Transverse colon (tissue), 4 donors: Measurements from ENCODE around the gene TMEM205. TPM values are rescaled to one million over a fixed set of nuclear protein-coding genes. Genes with fewer than 3 reads are reported as not detected.

Experiments
- DNase-seq: peaks from one replicate; pipeline ENCODE4 v3.0.0-alpha.2; 2019
- H3K27ac ChIP-seq, 4 donors: fragments of 200-600 bp; sonication (generic); 2 replicates each; pipeline ENCODE4 v1.5.1; 2016 to 2018; ENCODE audit warnings: inconsistent platforms in 4 of 4
- H3K27me3 ChIP-seq: fragments of 200-600 bp; sonication (generic); 2 replicates; pipeline ENCODE4 v1.5.1; 2017; ENCODE audit warnings: inconsistent platforms
- H3K36me3 ChIP-seq, 4 donors: fragments of 200-600 bp; sonication (generic); 2 replicates each; pipeline ENCODE4 v1.5.1; 2017 to 2019; ENCODE audit warnings: inconsistent platforms in 4 of 4
- H3K4me1 ChIP-seq, 4 donors: fragments of 200-600 bp; sonication (generic); 2 replicates each; pipeline ENCODE4 v1.5.1; 2017 to 2020; ENCODE audit warnings: inconsistent platforms in 4 of 4
- H3K4me3 ChIP-seq, 4 donors: fragments of 200-600 bp; sonication (generic); 1 replicate in 1 of 4; 2 replicates in 3 of 4; pipeline versions ENCODE4 v1.5.1 to v1.6.1; 2017 to 2019; ENCODE audit warnings: inconsistent platforms in 4 of 4
- H3K9me3 ChIP-seq, 2 donors: fragments of 200-600 bp; sonication (generic); 2 replicates each; pipeline ENCODE4 v1.5.1; 2017 to 2019; ENCODE audit warnings: inconsistent platforms in 2 of 2
- EP300 ChIP-seq: sonication (generic); formaldehyde crosslinking; IDR thresholded peaks from one replicate; pipeline ENCODE4 v1.6.1; 2017; ENCODE audit warnings: antibody characterized with exemption, low read depth
- POLR2A ChIP-seq: fragments of 450-650 bp; IDR thresholded peaks from one replicate; pipeline ENCODE4 v1.6.1; 2016; ENCODE audit warnings: antibody characterized with exemption, mild to moderate bottlenecking, moderate library complexity
- POLR2AphosphoS5 ChIP-seq, 3 donors: sonication (generic); formaldehyde crosslinking; IDR thresholded peaks; one replicate each; pipeline ENCODE4 v1.6.1; 2016; ENCODE audit warnings: antibody characterized with exemption in 3 of 3
- WGBS, 2 donors: methylation state at CpG; one replicate each; pipeline ENCODE4 v1.1.5; 2018; ENCODE audit warnings: low coverage in 1 of 2; 5-methylcytosine and 5-hydroxymethylcytosine counted together
- in situ Hi-C, 4 donors: fragments of 200-750 bp; cut with MboI; loops; one replicate each; pipeline versions ENCODE4 v1.15.0 to v1.15.1; 2017; ENCODE audit warnings: low sequenced_read_pairs in 3 of 4, low pct_ligation_motif_present in 1 of 4, low pct_unique_long_range_greater_than_20kb in 1 of 4
- intact Hi-C: fragments of 100-400 bp; cut with DNase I; formaldehyde crosslinking; loops from one replicate; pipeline ENCODE4 v1.15.1; 2023; ENCODE audit warnings: low total_unique reads
- total RNA-seq, 4 donors: library from RNA; depleted of rRNA; stranded (reverse); fragments of >200 nt; gene quantifications; one replicate each; pipeline ENCODE4 v1.1.0, GENCODE V29; 2016
- TF ChIP-seq, protein P1 (sequence below), 5 experiments: fragments of 200-600 bp in 3 of 5; fragments of 450-650 bp in 2 of 5; sonication (generic) in 3 of 5; IDR thresholded peaks; 1 replicate in 2 of 5; 2 replicates in 3 of 5; pipeline ENCODE4 v1.5.1; 2016 to 2017; ENCODE audit warnings: antibody characterized with exemption in 5 of 5, inconsistent platforms in 3 of 5, mild to moderate bottlenecking in 2 of 5, moderate library complexity in 1 of 5

TMEM205 gene
- total RNA-seq, 4 donors from 2014 or later = 18.7 to 163 (median 88.4) TPM

GRCh38 chr19:11384778-11385129, 38.7 kb upstream of the TMEM205 start:
- intact Hi-C loops (no loop called here), in situ Hi-C loops (loop anchor here in 1 of 4 donors (25.0 kb wide), 1 partner anchor 103 kb away; the partner anchor contains the start of gene ELAVL3)
- Histone ChIP-seq H3K9me3 (no peaks in the 10 kb centered on the region), H3K4me3 (no peak overlapping the region), H3K4me1 (peaks cover 19 to 39% (median 35%) of the 10 kb centered on the region in 4 donors), H3K27ac (no peak overlapping the region), H3K27me3 (peaks cover 18% of the 10 kb centered on the region), H3K36me3 (no peaks in the 10 kb centered on the region)
- no peak for DNase-seq
- 74 to 88% methylated on average over 2 to 5 of the region's 5 CpGs for WGBS, 2 donors
- TF ChIP-seq POLR2A (no peak), POLR2AphosphoS5 (IDR thresholded peaks at IDR 0.05) (no peak), EP300 (no peak)
- TF ChIP-seq, protein P1, sequence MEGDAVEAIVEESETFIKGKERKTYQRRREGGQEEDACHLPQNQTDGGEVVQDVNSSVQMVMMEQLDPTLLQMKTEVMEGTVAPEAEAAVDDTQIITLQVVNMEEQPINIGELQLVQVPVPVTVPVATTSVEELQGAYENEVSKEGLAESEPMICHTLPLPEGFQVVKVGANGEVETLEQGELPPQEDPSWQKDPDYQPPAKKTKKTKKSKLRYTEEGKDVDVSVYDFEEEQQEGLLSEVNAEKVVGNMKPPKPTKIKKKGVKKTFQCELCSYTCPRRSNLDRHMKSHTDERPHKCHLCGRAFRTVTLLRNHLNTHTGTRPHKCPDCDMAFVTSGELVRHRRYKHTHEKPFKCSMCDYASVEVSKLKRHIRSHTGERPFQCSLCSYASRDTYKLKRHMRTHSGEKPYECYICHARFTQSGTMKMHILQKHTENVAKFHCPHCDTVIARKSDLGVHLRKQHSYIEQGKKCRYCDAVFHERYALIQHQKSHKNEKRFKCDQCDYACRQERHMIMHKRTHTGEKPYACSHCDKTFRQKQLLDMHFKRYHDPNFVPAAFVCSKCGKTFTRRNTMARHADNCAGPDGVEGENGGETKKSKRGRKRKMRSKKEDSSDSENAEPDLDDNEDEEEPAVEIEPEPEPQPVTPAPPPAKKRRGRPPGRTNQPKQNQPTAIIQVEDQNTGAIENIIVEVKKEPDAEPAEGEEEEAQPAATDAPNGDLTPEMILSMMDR (IDR thresholded peaks at IDR 0.05) = no peak

DNA sequence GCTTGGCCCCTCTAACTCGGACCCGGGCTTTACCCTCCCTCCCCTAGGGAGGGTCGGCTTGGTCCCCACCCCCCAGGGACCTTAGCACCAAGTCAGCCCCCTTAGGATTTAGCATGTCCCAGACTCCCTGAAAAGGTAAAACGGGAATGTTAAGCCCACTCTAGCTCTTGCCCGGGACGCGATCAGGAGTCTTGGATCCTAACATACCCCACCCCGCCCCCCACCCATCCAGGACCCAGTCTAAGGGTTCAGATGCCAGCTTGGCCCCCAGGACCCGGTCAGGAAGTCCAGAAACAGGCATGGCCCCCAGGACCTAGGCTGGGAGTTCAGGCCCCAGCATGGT, 37.6 kb upstream of the TMEM205 start:
- Histone ChIP-seq H3K36me3 (no peaks in the 10 kb centered on the region), H3K4me1 (peaks cover 19 to 39% (median 35%) of the 10 kb centered on the region in 4 donors), H3K9me3 (no peaks in the 10 kb centered on the region), H3K27me3 (peaks cover 18% of the 10 kb centered on the region), H3K27ac (peak overlapping the region in 1 of 4 donors; percentile 57), H3K4me3 (peak overlapping the region in 3 of 4 donors; percentile 12 to 45 (median 34))
- 2% methylated on average over 9 of the region's 9 CpGs; no CpG with 5 or more reads in 1 of the 2 donors for WGBS, 2 donors
- no peak for TF ChIP-seq POLR2AphosphoS5 (IDR thresholded peaks at IDR 0.05)
- no peak for TF ChIP-seq POLR2A
- TF ChIP-seq, protein P1 (IDR thresholded peaks at IDR 0.05) = no peak
- TF ChIP-seq EP300 = no peak
- no peak for DNase-seq
- intact Hi-C loops (no loop called here), in situ Hi-C loops (loop anchor here in 1 of 4 donors (25.0 kb wide), 1 partner anchor 104 kb away; the partner anchor contains the start of gene ELAVL3)

GRCh38 chr19:11382898-11383705, 37.0 kb upstream of the TMEM205 start:
- intact Hi-C loops = no loop called here
- TF ChIP-seq POLR2AphosphoS5 (IDR thresholded peaks at IDR 0.05) (no peak), EP300 (no peak), POLR2A (no peak)
- TF ChIP-seq, protein P1 (IDR thresholded peaks at IDR 0.05) = peak; percentile 63 to 75 (median 70)
- Histone ChIP-seq H3K4me3 (peak overlapping the region in 3 of 4 donors; percentile 2 to 45 (median 34)), H3K36me3 (no peaks in the 10 kb centered on the region), H3K4me1 (peaks cover 25 to 44% (median 37%) of the 10 kb centered on the region in 4 donors), H3K27me3 (peaks cover 18% of the 10 kb centered on the region), H3K9me3 (no peaks in the 10 kb centered on the region), H3K27ac (peak overlapping the region in 1 of 4 donors; percentile 57)
- in situ Hi-C loops = loop anchor here in 1 of 4 donors (25.0 kb wide), 1 partner anchor 104 kb away; the partner anchor contains the start of gene ELAVL3
- DNase-seq = peak; percentile 64
- 2% methylated on average over 56 of the region's 65 CpGs; no CpG with 5 or more reads in 1 of the 2 donors for WGBS, 2 donors

DNA sequence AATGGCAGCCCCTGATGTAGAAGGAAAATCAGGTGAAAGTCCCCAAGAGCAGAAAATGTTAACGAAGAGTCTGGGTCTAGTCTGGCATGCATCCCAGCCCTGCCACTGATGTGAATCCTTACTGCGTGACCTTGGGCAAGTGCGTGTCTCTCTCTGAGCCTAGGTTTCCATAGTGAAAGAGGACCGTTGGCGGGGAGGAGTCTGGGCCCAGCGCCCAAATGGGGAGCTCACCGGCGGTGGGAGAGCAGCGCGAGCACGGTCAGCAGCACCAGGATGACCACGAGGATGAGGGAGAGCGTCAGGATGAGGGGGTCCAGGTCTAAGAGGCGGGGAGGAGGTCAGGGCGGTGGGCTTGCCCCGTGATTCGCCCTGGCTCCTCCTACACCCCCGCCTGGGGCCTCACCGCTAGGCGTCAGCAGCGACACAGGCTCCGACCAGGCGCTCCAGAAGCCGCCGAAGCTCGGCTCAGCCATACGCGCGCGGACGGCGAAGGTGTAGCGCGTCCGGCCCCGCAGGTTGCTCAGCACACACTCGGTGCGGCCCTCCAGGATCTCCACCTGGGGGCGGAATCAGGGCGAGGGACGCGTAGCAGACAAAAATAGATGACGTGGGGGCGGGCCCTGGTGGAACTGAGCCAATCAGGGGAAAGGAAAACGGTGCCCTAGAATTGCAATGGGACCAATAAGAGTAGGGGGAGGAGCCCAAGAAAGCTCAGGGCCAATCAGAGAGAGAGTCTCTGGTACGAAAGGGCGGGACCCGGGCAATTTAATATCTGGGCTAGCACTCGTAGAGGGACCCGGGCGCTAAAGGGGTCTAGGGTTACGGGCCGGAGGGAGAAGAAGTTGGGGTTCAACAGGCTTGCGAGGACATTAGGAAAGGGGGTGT, 34.8 kb upstream of the TMEM205 start:
- TF ChIP-seq POLR2AphosphoS5 (IDR thresholded peaks at IDR 0.05) = peak; percentile 95 to 97 (median 96)
- no peak for TF ChIP-seq EP300
- TF ChIP-seq, protein P1 (IDR thresholded peaks at IDR 0.05) = peak; percentile 72 to 92 (median 82)
- peak; percentile 84 for TF ChIP-seq POLR2A
- in situ Hi-C loops = loop anchor here in 1 of 4 donors (25.0 kb wide), 1 partner anchor 106 kb away; the partner anchor contains the start of gene ELAVL3
- peaks cover 30 to 66% (median 52%) of the 10 kb centered on the region in 4 donors for H3K4me1 ChIP-seq

More for the DNA sequence above, 34.8 kb upstream of the TMEM205 start:
- H3K27me3 ChIP-seq = peaks cover 18% of the 10 kb centered on the region
- DNase-seq = peak; percentile 96
- H3K9me3 ChIP-seq = no peaks in the 10 kb centered on the region
- 0 to 1% methylated on average over 10 to 53 of the region's 54 CpGs for WGBS, 2 donors
- H3K27ac ChIP-seq = peak overlapping the region; percentile 84 to 89 (median 86)
- no peaks in the 10 kb centered on the region for H3K36me3 ChIP-seq
- peak overlapping the region; percentile 41 to 64 (median 44) for H3K4me3 ChIP-seq
- intact Hi-C loops = no loop called here
